Endothelial cell of umbilical vein (primary cell): ENCODE results near the gene PFKFB3.

Experiments used
- CTCF ChIP-seq, 2 donors: IDR thresholded peaks; 1 replicate in 1 of 2; 2 replicates in 1 of 2; pipeline ENCODE4 v1.5.1; 2011; ENCODE audit warnings: low read length in 2 of 2, mild to moderate bottlenecking in 2 of 2, moderate library complexity in 2 of 2, control low read depth in 1 of 2, inconsistent platforms in 1 of 2, low read depth in 1 of 2; ENCODE audit not compliant: insufficient read depth in 1 of 2; ENCODE audit errors: extremely low read depth in 1 of 2
- MAX ChIP-seq: IDR thresholded peaks from 2 replicates; pipeline ENCODE4 v1.6.1; 2011; ENCODE audit not compliant: insufficient read depth, insufficient read length
- POLR2A ChIP-seq: IDR thresholded peaks from 2 replicates; pipeline ENCODE4 v1.6.1; 2012; ENCODE audit warnings: low read depth, mild to moderate bottlenecking, control low read depth, low read length
- POLR2AphosphoS5 ChIP-seq: IDR thresholded peaks from 2 replicates; pipeline ENCODE4 v1.6.1; 2012; ENCODE audit warnings: low read depth, mild to moderate bottlenecking, control low read depth, low read length, moderate library complexity; ENCODE audit not compliant: insufficient read depth

GRCh38 chr10:6177880-6178281, 24.9 kb upstream of the PFKFB3 start:
- TF ChIP-seq CTCF (IDR thresholded peaks at IDR 0.05; ENCODE audit: extremely low read depth in 1 of 2, insufficient read depth in 1 of 2, low read depth in 1 of 2, low read length in 2 of 2) (no peak), POLR2A (no peak), POLR2AphosphoS5 (no peak), MAX (no peak)
